ENCODE measurements around the gene TPSG1. TPM values are rescaled to one million over a fixed set of nuclear protein-coding genes. Genes with fewer than 3 reads are reported as not detected.

TPSG1 gene
- total and polyA plus RNA-seq, 10 donors, result 0.46 TPM; not detected in 9

DNA sequence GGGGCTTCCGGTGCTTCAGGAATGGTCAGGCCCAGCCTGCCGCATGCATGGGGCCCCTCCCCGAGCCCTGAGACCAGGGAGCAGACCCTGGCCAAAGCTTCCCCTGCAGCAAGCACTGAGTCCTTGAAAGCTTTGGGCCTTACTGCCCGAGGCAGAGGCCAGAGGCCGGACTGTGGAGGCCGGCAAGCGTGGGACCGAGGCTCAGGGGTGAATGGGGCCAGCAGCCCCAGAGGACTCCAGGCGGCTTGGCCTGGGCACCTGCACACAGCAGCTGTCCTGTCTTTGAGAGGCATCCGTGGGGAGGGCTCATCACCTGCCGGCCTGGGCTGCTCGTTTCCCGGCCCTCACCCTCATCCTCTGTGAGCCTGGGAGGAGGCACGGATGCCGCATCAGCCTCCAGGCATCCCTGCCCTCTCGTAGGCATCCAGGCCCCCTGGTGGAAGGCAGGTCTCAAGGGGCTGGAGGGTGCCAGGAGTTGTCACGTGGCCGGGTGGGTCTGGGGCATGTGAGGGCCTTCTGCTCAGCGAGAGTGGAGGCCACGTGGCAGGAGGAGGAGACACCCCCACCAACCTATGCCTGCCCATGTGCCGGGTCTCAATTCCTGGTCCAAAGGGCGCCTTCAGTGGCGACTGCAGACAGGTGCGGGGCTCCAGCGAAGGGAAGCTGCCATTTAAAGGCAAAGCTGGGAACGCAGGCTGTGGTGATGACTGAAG, 40.8 kb downstream of the TPSG1 start:
- Histone ChIP-seq H3K9me3 (peaks cover 0 to 3% (median 0%) of the 10 kb centered on the region in 8 donors), H3K36me3 (no peaks in the 10 kb centered on the region), H3K4me3 (no peak overlapping the region), H3K27ac (no peak overlapping the region), H3K4me1 (peaks cover 0 to 7% (median 0%) of the 10 kb centered on the region in 6 donors), H3K27me3 (replicated peaks in 1 of 7) (peaks cover 0 to 80% (median 23%) of the 10 kb centered on the region in 7 donors)
- TF ChIP-seq POLR2A (IDR thresholded peaks at IDR 0.05), result no peak
- 83 to 89% (median 85%) methylated on average over 16 to 26 of the region's 26 CpGs for WGBS, 5 donors
- DNase-seq, result no peak
- intact Hi-C loops (cut with DNase I; ENCODE audit: low total_unique reads), result no loop called here

DNA sequence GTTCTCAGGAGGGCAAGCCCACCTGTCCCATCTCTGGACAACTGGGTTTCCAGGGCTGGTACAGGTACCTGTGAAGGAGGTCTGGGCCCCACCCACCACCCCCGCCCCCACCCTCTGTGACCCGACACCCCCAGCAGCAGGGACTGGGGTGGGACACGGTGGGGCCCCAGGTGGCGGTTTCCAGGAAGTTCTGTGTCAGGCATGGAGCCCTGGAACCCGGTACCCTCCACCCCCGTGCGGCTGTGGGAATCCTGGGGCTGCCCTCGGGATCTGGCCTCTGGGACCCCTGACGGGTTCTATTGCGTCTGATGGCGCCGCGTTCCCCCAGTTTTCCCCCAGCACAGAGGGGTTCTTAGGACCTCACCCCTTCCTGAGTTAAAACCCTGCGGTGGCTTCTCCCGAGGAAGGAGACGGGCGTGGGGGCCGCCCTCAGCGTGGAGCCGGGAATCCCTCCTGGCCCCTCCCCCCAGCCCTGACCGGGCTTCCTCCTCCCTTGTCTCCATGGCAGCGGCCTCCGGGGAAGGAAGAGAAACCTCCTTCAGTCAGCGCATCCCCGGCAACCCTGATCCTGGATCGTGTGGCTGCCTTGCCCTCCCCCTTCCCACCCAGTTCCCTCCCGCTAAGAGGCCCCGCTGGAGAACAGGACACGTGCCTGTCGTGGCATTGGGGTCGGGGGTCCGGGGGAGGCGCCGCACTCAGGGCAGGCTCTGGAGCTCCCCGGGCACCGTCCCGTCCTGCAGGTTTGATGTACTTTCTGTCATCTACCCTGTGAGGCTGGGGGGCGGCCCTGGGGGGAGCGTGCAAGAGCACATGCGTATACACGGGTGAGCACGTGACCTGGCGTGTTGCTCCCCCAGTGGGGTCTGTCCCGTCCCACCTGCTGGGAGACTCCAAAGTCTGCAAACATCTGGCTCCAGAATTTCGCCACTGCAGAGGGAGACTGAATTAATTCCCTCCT, 41.8 kb downstream of the TPSG1 start:
- Histone ChIP-seq H3K4me1 (peaks cover 0 to 7% (median 0%) of the 10 kb centered on the region in 6 donors), H3K27ac (no peak overlapping the region), H3K36me3 (no peaks in the 10 kb centered on the region), H3K27me3 (replicated peaks in 1 of 7) (peaks cover 0 to 80% (median 23%) of the 10 kb centered on the region in 7 donors), H3K4me3 (no peak overlapping the region), H3K9me3 (peaks cover 0 to 3% (median 0%) of the 10 kb centered on the region in 8 donors)
- WGBS, 5 donors, result 48 to 59% (median 53%) methylated on average over 20 to 45 of the region's 45 CpGs
- intact Hi-C loops (cut with DNase I; ENCODE audit: low total_unique reads), result no loop called here
- no peak for DNase-seq
- TF ChIP-seq POLR2AphosphoS5 (IDR thresholded peaks at IDR 0.05) (no peak), POLR2A (IDR thresholded peaks at IDR 0.05) (no peak)
- TF ChIP-seq, protein P1, sequence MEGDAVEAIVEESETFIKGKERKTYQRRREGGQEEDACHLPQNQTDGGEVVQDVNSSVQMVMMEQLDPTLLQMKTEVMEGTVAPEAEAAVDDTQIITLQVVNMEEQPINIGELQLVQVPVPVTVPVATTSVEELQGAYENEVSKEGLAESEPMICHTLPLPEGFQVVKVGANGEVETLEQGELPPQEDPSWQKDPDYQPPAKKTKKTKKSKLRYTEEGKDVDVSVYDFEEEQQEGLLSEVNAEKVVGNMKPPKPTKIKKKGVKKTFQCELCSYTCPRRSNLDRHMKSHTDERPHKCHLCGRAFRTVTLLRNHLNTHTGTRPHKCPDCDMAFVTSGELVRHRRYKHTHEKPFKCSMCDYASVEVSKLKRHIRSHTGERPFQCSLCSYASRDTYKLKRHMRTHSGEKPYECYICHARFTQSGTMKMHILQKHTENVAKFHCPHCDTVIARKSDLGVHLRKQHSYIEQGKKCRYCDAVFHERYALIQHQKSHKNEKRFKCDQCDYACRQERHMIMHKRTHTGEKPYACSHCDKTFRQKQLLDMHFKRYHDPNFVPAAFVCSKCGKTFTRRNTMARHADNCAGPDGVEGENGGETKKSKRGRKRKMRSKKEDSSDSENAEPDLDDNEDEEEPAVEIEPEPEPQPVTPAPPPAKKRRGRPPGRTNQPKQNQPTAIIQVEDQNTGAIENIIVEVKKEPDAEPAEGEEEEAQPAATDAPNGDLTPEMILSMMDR (IDR thresholded peaks at IDR 0.05 in 8 of 11, conservative IDR thresholded peaks at IDR 0.05 in 3 of 11), result no peak

DNA sequence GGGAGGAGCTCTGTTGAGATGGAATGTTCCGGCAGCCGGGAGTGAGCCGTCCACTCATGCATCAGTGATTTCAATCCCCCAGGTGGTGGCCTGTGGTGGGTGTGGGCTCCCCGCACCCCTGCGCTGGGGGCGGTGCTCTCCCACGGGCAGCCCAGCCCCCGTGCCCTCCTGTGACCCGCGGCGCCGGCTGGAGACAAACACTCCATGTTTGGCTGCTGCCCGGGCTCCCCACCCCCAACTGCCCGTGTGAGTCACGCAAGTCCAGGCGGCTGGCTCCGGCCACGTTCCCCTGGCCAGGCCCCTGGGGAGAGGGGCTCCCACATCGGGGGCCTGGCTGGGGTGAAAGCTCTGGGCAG, 42.8 kb downstream of the TPSG1 start:
- Histone ChIP-seq H3K27me3 (replicated peaks in 1 of 7) (peaks cover 0 to 80% (median 24%) of the 10 kb centered on the region in 7 donors), H3K36me3 (no peaks in the 10 kb centered on the region), H3K4me1 (peaks cover 0 to 7% (median 0%) of the 10 kb centered on the region in 6 donors), H3K9me3 (peaks cover 0 to 3% (median 0%) of the 10 kb centered on the region in 8 donors), H3K4me3 (no peak overlapping the region), H3K27ac (no peak overlapping the region)
- WGBS, 5 donors, result 29 to 65% (median 46%) methylated on average over 10 to 19 of the region's 19 CpGs
- TF ChIP-seq, protein P1 (IDR thresholded peaks at IDR 0.05 in 8 of 11, conservative IDR thresholded peaks at IDR 0.05 in 3 of 11), result no peak
- TF ChIP-seq POLR2AphosphoS5 (IDR thresholded peaks at IDR 0.05) (no peak), POLR2A (IDR thresholded peaks at IDR 0.05) (no peak)
- intact Hi-C loops (cut with DNase I; ENCODE audit: low total_unique reads), result no loop called here
- DNase-seq, result no peak

DNA sequence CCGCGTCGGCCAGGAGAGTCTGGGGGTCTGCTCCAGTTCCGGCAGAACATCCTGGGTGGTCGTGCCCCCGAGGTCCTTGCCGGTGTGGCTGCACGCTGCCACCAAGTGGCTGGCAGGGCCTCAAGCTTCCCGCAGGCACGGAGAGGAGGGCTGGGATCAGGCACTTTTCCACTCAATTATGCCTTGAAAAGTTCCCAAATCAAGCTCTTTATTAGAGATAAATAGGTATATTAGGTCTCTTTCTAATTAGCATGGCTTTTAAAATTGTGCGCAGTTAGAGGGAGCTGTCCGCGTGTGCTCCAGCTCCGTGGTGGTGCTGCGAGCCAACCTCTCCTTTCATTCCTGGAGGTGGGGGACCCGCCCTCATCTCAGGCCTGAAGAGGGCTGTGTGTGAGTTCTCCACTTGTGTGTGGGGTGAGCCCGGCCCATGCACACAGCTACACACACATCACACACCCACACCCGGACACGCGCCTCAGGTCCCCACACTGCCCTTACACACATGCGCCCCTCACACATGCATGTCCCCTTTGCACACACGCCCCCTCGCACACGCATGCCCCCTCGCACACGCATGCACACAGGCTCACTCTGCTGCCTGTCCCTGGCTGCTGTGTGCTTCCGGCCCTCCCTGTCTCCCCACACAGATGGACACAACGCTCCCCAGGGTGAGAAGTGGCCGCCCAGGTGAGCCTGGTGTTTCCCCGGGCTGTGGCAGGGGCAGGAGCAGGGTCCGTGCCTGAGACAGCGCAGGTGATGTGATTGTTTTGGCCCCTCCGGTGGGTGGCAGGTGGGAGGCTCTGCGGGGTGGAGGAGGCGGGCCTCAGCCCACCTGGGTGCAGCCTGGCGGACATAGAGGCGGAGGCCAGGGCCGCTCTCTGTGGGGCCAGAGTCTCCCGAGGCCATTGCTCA, 43.4 kb downstream of the TPSG1 start:
- TF ChIP-seq POLR2AphosphoS5 (IDR thresholded peaks at IDR 0.05), result no peak
- TF ChIP-seq POLR2A (IDR thresholded peaks at IDR 0.05), result no peak
- TF ChIP-seq, protein P1 (IDR thresholded peaks at IDR 0.05 in 8 of 11, conservative IDR thresholded peaks at IDR 0.05 in 3 of 11), result no peak
- Histone ChIP-seq H3K27ac (no peak overlapping the region), H3K36me3 (no peaks in the 10 kb centered on the region), H3K9me3 (peaks cover 0 to 3% (median 0%) of the 10 kb centered on the region in 8 donors), H3K4me1 (peaks cover 0 to 7% (median 0%) of the 10 kb centered on the region in 6 donors), H3K4me3 (no peak overlapping the region), H3K27me3 (replicated peaks in 1 of 7) (peaks cover 0 to 85% (median 25%) of the 10 kb centered on the region in 7 donors)
- DNase-seq, result no peak
- 70 to 73% (median 71%) methylated on average over 33 to 39 of the region's 39 CpGs for WGBS, 5 donors
- intact Hi-C loops (cut with DNase I; ENCODE audit: low total_unique reads), result no loop called here
